DOHH2 (cell line): ENCODE data around the gene MED16.

Experiments used
- H3F3A ChIP-seq: fragments of 200-600 bp; sonication (generic), shearing (Covaris generic); 2 replicates; pipeline ENCODE4 v1.6.0; 2016; ENCODE audit warnings: antibody characterized with exemption, mild to moderate bottlenecking; ENCODE audit not compliant: control insufficient read depth, insufficient read depth
- H3K27ac ChIP-seq: fragments of 200-600 bp; sonication (generic); 2 replicates; pipeline ENCODE4 v1.5.1; 2014; ENCODE audit warnings: low read depth, mild to moderate bottlenecking, low read length, moderate library complexity
- H3K27me3 ChIP-seq: fragments of 200-600 bp; sonication (generic); 2 replicates; pipeline ENCODE4 v1.6.1; 2014; ENCODE audit warnings: mild to moderate bottlenecking, low read length, mixed read lengths; ENCODE audit not compliant: control insufficient read depth
- H3K36me3 ChIP-seq: fragments of 200-600 bp; sonication (generic); 2 replicates; pipeline ENCODE4 v1.6.1; 2014; ENCODE audit warnings: mild to moderate bottlenecking, low read length, moderate library complexity, mixed read lengths; ENCODE audit not compliant: control insufficient read depth
- H3K4me1 ChIP-seq: fragments of 200-600 bp; sonication (generic); 2 replicates; pipeline ENCODE4 v1.6.1; 2014; ENCODE audit warnings: mild to moderate bottlenecking, low read length, mixed read lengths; ENCODE audit not compliant: control insufficient read depth
- H3K4me2 ChIP-seq: fragments of 200-600 bp; sonication (generic); 2 replicates; pipeline ENCODE4 v1.6.0; 2014; ENCODE audit warnings: mild to moderate bottlenecking, low read length, moderate library complexity
- H3K4me3 ChIP-seq: fragments of 200-600 bp; sonication (generic); 2 replicates; pipeline ENCODE4 v1.5.1; 2014; ENCODE audit warnings: mild to moderate bottlenecking, low read length, mixed read lengths
- H3K79me2 ChIP-seq: fragments of 200-600 bp; sonication (generic); 2 replicates; pipeline ENCODE4 v1.6.1; 2014; ENCODE audit warnings: mild to moderate bottlenecking, low read length, mixed read lengths; ENCODE audit not compliant: control insufficient read depth
- H3K9me2 ChIP-seq: fragments of 200-600 bp; sonication (generic); replicated peaks from 2 replicates; pipeline ENCODE4 v1.6.1; 2014; ENCODE audit warnings: mild to moderate bottlenecking, low read length, mixed read lengths; ENCODE audit not compliant: control insufficient read depth
- H3K9me3 ChIP-seq: fragments of 200-600 bp; sonication (generic); 2 replicates; pipeline ENCODE4 v1.6.1; 2014; ENCODE audit warnings: antibody characterized with exemption, low read length, mixed read lengths; ENCODE audit not compliant: control insufficient read depth, insufficient read depth
- H4K20me1 ChIP-seq: fragments of 200-600 bp; sonication (generic); 2 replicates; pipeline ENCODE4 v1.6.0; 2014; ENCODE audit warnings: low read depth, mild to moderate bottlenecking, antibody characterized with exemption, low read length, moderate library complexity; ENCODE audit not compliant: control insufficient read depth, insufficient read depth
- CTCF ChIP-seq: fragments of 200-600 bp; sonication (generic); IDR thresholded peaks from one replicate; pipeline ENCODE4 v1.5.1; 2014; ENCODE audit warnings: antibody characterized with exemption, mild to moderate bottlenecking, low read depth, low read length; ENCODE audit not compliant: poor library complexity, severe bottlenecking
- EZH2phosphoT487 ChIP-seq: fragments of 200-600 bp; sonication (generic); IDR thresholded peaks from 2 replicates; pipeline ENCODE4 v1.6.1; 2017; ENCODE audit warnings: borderline replicate concordance, mild to moderate bottlenecking, antibody characterized with exemption, low read length, moderate library complexity, mixed read lengths

Gene MED16

GRCh38 chr19:932648-933552 lies 39.9 kb upstream of the MED16 start:
- H3K79me2 ChIP-seq, result no peaks in the 10 kb centered on the region
- H3K27ac ChIP-seq, result no peak overlapping the region

GRCh38 chr19:931860-932647 lies 39.1 kb upstream of the MED16 start:
- H3K36me3 ChIP-seq, result no peaks in the 10 kb centered on the region
- H3K9me2 ChIP-seq, result no peaks in the 10 kb centered on the region
- no peaks in the 10 kb centered on the region; the same call in 1 of the 2 replicates for H3F3A ChIP-seq
- H4K20me1 ChIP-seq, result peaks cover 11% of the 10 kb centered on the region; the same call in 1 of the 2 replicates
- no peak overlapping the region for H3K4me2 ChIP-seq
- H3K27ac ChIP-seq, result no peak overlapping the region
- no peaks in the 10 kb centered on the region for H3K9me3 ChIP-seq
- TF ChIP-seq CTCF, result no peak
- TF ChIP-seq EZH2phosphoT487, result no peak
- H3K79me2 ChIP-seq, result no peaks in the 10 kb centered on the region
- peaks cover 20% of the 10 kb centered on the region for H3K27me3 ChIP-seq
- H3K4me3 ChIP-seq, result no peak overlapping the region
- H3K4me1 ChIP-seq, result peaks cover 4% of the 10 kb centered on the region

More at GRCh38 chr19:932648-933552, 39.9 kb upstream of the MED16 start:
- no peak overlapping the region for H3K4me2 ChIP-seq
- H3F3A ChIP-seq, result no peaks in the 10 kb centered on the region; the same call in 1 of the 2 replicates
- no peak overlapping the region for H3K4me3 ChIP-seq
- no peak for TF ChIP-seq EZH2phosphoT487
- no peak for TF ChIP-seq CTCF
- no peaks in the 10 kb centered on the region for H3K9me2 ChIP-seq
- H3K4me1 ChIP-seq, result no peaks in the 10 kb centered on the region
- H3K36me3 ChIP-seq, result no peaks in the 10 kb centered on the region
- no peaks in the 10 kb centered on the region for H3K9me3 ChIP-seq
- H3K27me3 ChIP-seq, result peaks cover 18% of the 10 kb centered on the region
- peaks cover 11% of the 10 kb centered on the region; the same call in 1 of the 2 replicates for H4K20me1 ChIP-seq

- no peak overlapping the region for H3K4me2 ChIP-seq
- H3K27ac ChIP-seq, result no peak overlapping the region
- H3K9me3 ChIP-seq, result no peaks in the 10 kb centered on the region
- H3K9me2 ChIP-seq, result no peaks in the 10 kb centered on the region
- H3K4me3 ChIP-seq, result no peak overlapping the region
- H4K20me1 ChIP-seq, result peaks cover 11% of the 10 kb centered on the region; the same call in 1 of the 2 replicates
- peaks cover 22% of the 10 kb centered on the region for H3K27me3 ChIP-seq
- no peaks in the 10 kb centered on the region for H3K79me2 ChIP-seq
- TF ChIP-seq EZH2phosphoT487, result no peak
- TF ChIP-seq CTCF, result no peak
- H3F3A ChIP-seq, result no peaks in the 10 kb centered on the region; the same call in 1 of the 2 replicates
- peaks cover 21% of the 10 kb centered on the region for H3K4me1 ChIP-seq
- H3K36me3 ChIP-seq, result no peaks in the 10 kb centered on the region
These were observed 36.9 kb upstream of the MED16 start for GRCh38 chr19:929891-930258.
